Measurements from ENCODE around the gene SLC34A1. TPM values are rescaled to one million over a fixed set of nuclear protein-coding genes. Genes with fewer than 3 reads are reported as not detected.

The SLC34A1 gene
- total RNA-seq, 1 donor from 2014 or later, result not detected

GRCh38 chr5:177367981-177368868, 16.0 kb upstream of the SLC34A1 start:
- H3K27me3 Mint-ChIP-seq, result peaks cover 11% of the 10 kb centered on the region
- H3K27ac Mint-ChIP-seq, result no peak overlapping the region
- no peak for DNase-seq (ENCODE audit: low spot score, unreplicated experiment)
- no peaks in the 10 kb centered on the region for H3K9me3 Mint-ChIP-seq (ENCODE audit: low read depth)
- no peak overlapping the region for H3K4me3 Mint-ChIP-seq (ENCODE audit: low read depth)
- no peak for TF ChIP-seq CTCF (IDR thresholded peaks at IDR 0.05; ENCODE audit: unreplicated experiment)
- H3K36me3 Mint-ChIP-seq (ENCODE audit: insufficient read depth), result no peaks in the 10 kb centered on the region
- peaks cover 13% of the 10 kb centered on the region for H3K4me1 Mint-ChIP-seq (ENCODE audit: low read depth)

- DNase-seq (ENCODE audit: low spot score, unreplicated experiment), result no peak
- TF ChIP-seq CTCF (IDR thresholded peaks at IDR 0.05; ENCODE audit: unreplicated experiment), result peak; percentile 59
- Mint-ChIP-seq H3K9me3 (ENCODE audit: low read depth) (no peaks in the 10 kb centered on the region), H3K36me3 (ENCODE audit: insufficient read depth) (no peaks in the 10 kb centered on the region), H3K4me1 (ENCODE audit: low read depth) (peaks cover 13% of the 10 kb centered on the region), H3K27me3 (peaks cover 11% of the 10 kb centered on the region), H3K4me3 (ENCODE audit: low read depth) (peak overlapping the region; percentile 25), H3K27ac (no peak overlapping the region)
Measured at GRCh38 chr5:177368869-177369644, 15.2 kb upstream of the SLC34A1 start.

GRCh38 chr5:177369645-177370440, 14.4 kb upstream of the SLC34A1 start:
- no peak for TF ChIP-seq CTCF (IDR thresholded peaks at IDR 0.05; ENCODE audit: unreplicated experiment)
- peaks cover 13% of the 10 kb centered on the region for H3K4me1 Mint-ChIP-seq (ENCODE audit: low read depth)
- DNase-seq (ENCODE audit: low spot score, unreplicated experiment), result no peak
- no peaks in the 10 kb centered on the region for H3K36me3 Mint-ChIP-seq (ENCODE audit: insufficient read depth)
- H3K4me3 Mint-ChIP-seq (ENCODE audit: low read depth), result no peak overlapping the region
- H3K27ac Mint-ChIP-seq, result no peak overlapping the region
- no peaks in the 10 kb centered on the region for H3K9me3 Mint-ChIP-seq (ENCODE audit: low read depth)
- peaks cover 11% of the 10 kb centered on the region for H3K27me3 Mint-ChIP-seq

GRCh38 chr5:177370488-177371119, 13.6 kb upstream of the SLC34A1 start:
- H3K4me1 Mint-ChIP-seq (ENCODE audit: low read depth), result peaks cover 13% of the 10 kb centered on the region
- H3K27ac Mint-ChIP-seq, result no peak overlapping the region
- no peaks in the 10 kb centered on the region for H3K9me3 Mint-ChIP-seq (ENCODE audit: low read depth)
- no peaks in the 10 kb centered on the region for H3K36me3 Mint-ChIP-seq (ENCODE audit: insufficient read depth)
- peak overlapping the region; percentile 55 for H3K4me3 Mint-ChIP-seq (ENCODE audit: low read depth)
- TF ChIP-seq CTCF (IDR thresholded peaks at IDR 0.05; ENCODE audit: unreplicated experiment), result peak; percentile 58
- DNase-seq (ENCODE audit: low spot score, unreplicated experiment), result peak; percentile 87
- peaks cover 11% of the 10 kb centered on the region for H3K27me3 Mint-ChIP-seq
